K562 (cell line): ENCODE data around the gene TPGS1. TPM values are rescaled to one million over a fixed set of nuclear protein-coding genes. Genes with fewer than 3 reads are reported as not detected.

Experiments
- CHD4 ChIP-seq: fragments of 200-600 bp; sonication (generic); IDR thresholded peaks from 3 replicates; pipeline ENCODE4 v1.6.1; 2012; ENCODE audit warnings: low read depth, mild to moderate bottlenecking, mixed read lengths, low read length, inconsistent platforms; ENCODE audit not compliant: insufficient read depth, insufficient replicate concordance, poor library complexity, severe bottlenecking
- CREB5 ChIP-seq: fragments of 250-450 bp; sonication (Bioruptor Pico); IDR thresholded peaks from 2 replicates; pipeline ENCODE4 v1.5.0; 2020; ENCODE audit warnings: mild to moderate bottlenecking
- ERF ChIP-seq: fragments of 450-650 bp; formaldehyde crosslinking; IDR thresholded peaks from 2 replicates; pipeline ENCODE4 v1.4.0; 2020; ENCODE audit warnings: mild to moderate bottlenecking, mixed read lengths
- GABPB1 ChIP-seq: sonication (generic); formaldehyde crosslinking; IDR thresholded peaks from 2 replicates; pipeline ENCODE4 v1.8.0; 2022; ENCODE audit warnings: mild to moderate bottlenecking, missing genetic modification reagents
- KHSRP ChIP-seq: fragments of 450-650 bp; IDR thresholded peaks from 2 replicates; pipeline ENCODE4 v1.6.1; 2017
- NCOA1 ChIP-seq: fragments of 450-650 bp; IDR thresholded peaks from 2 replicates; pipeline ENCODE4 v1.6.1; 2016; ENCODE audit warnings: low read depth
- SMAD4 ChIP-seq: fragments of 250-450 bp; sonication (Bioruptor Pico); conservative IDR thresholded peaks from 2 replicates; pipeline ENCODE4 v1.8.0; 2021; ENCODE audit warnings: inconsistent platforms, mild to moderate bottlenecking, moderate library complexity
- SP1 ChIP-seq: sonication (generic); formaldehyde crosslinking; IDR thresholded peaks from 2 replicates; pipeline ENCODE4 v1.8.1; 2022; ENCODE audit warnings: mild to moderate bottlenecking, missing genetic modification reagents
- TFE3 ChIP-seq: fragments of 450-650 bp; formaldehyde crosslinking; IDR thresholded peaks from 2 replicates; pipeline ENCODE4 v1.4.0; 2020; ENCODE audit warnings: mild to moderate bottlenecking, mixed read lengths
- ZBTB26 ChIP-seq: fragments of 450-650 bp; formaldehyde crosslinking; IDR thresholded peaks from 2 replicates; pipeline ENCODE4 v1.4.0; 2022; ENCODE audit warnings: missing genetic modification characterization
- ZNF184 ChIP-seq: sonication (generic); formaldehyde crosslinking; IDR thresholded peaks from 2 replicates; pipeline ENCODE4 v1.5.0; 2020; ENCODE audit warnings: missing genetic modification reagents
- ZNF318 ChIP-seq, 2 experiments: fragments of 450-650 bp; IDR thresholded peaks; 2 replicates each; pipeline ENCODE4 v1.6.1; 2016; ENCODE audit warnings: mild to moderate bottlenecking in 2 of 2, borderline replicate concordance in 1 of 2, low read depth in 1 of 2, moderate library complexity in 1 of 2
- ZNF449 ChIP-seq: fragments of 250-450 bp; sonication (Bioruptor Pico); IDR thresholded peaks from 2 replicates; pipeline ENCODE4 v1.8.0; 2022; ENCODE audit warnings: moderate library complexity, mild to moderate bottlenecking, inconsistent platforms
- ZNF586 ChIP-seq: fragments of 450-650 bp; formaldehyde crosslinking; conservative IDR thresholded peaks from 2 replicates; pipeline ENCODE4 v1.4.0; 2020; ENCODE audit warnings: mild to moderate bottlenecking, moderate library complexity
- polyA plus RNA-seq, 8 experiments: library from polyadenylated mRNA; depleted of rRNA in 4 of 8; stranded (reverse) in 5 of 8; unstranded in 3 of 8; fragments of >200 nt; fragmentation: Nextera tagmentation in 2 of 8; fragmentation: Illumina TruSeq in 1 of 8; extraction: Ambion mirVana in 2 of 8; extraction: Trizol in 1 of 8; gene quantifications; 2 replicates each; pipeline versions ENCODE4 v1.2.1 to v1.2.3, GENCODE V29; 2011 to 2014; ENCODE audit warnings: inconsistent platforms in 1 of 8, missing spikeins in 1 of 8
- total RNA-seq, 7 experiments: library from RNA; depleted of rRNA in 6 of 7; stranded (reverse); fragments of >200 nt in 6 of 7; fragmentation: Illumina TruSeq in 2 of 7; extraction: Trizol in 2 of 7; gene quantifications; 2 replicates each; pipeline versions ENCODE4 v1.2.1 to v1.2.3, GENCODE V29; 2011 to 2021; ENCODE audit warnings: low replicate concordance in 1 of 7

TPGS1 gene
- total and polyA plus RNA-seq, 9 of the 15 experiments (the other 6 are each of a cell fraction or from before 2014, with no cell fraction given), result 0.30 to 31.6 (median 1.2) TPM; not detected in 2

GRCh38 chr19:510606-511100, 3.4 kb downstream of the TPGS1 start (continued):
- TF ChIP-seq ZNF449 (no peak), ZNF184 (CRISPR knock-in tag) (no peak), GABPB1 (CRISPR knock-in tag) (peak; percentile 75), ZNF318 (IDR thresholded peaks at IDR 0.05; ENCODE audit: borderline replicate concordance in 1 of 2, low read depth in 1 of 2) (no peak), SP1 (CRISPR knock-in tag) (peak; percentile 86), SMAD4 (CRISPR knock-in tag) (0 out of 2 replicates have a peak, but pooled peaks have one; percentile 47), CREB5 (CRISPR knock-in tag) (no peak), KHSRP (no peak), TFE3 (CRISPR knock-in tag) (no peak), CHD4 (no peak), NCOA1 (no peak), ZBTB26 (CRISPR knock-in tag) (no peak), ZNF586 (CRISPR knock-in tag) (no peak), ERF (CRISPR knock-in tag) (no peak)
